Aorta (tissue), 5 donors: ENCODE measurements around the gene SRRT. TPM values are rescaled to one million over a fixed set of nuclear protein-coding genes. Genes with fewer than 3 reads are reported as not detected.
A peak's percentile ranks its signal among the peaks of the same experiment; 100 is the strongest.
"Not testable (repeated sequence)": the region's sequence is repeated elsewhere in the genome, so short reads cannot be mapped to it uniquely, and the experiment has no call there.

Experiments
- ATAC-seq: fragments of 200-7000 bp; cut with Tn5 transposase; one replicate; pipeline ENCODE4 v1.9.1; 2022; ENCODE audit warnings: moderate library complexity; ENCODE audit not compliant: low FRiP score
- DNase-seq, 2 donors: peaks; one replicate each; pipeline ENCODE4 v3.0.0-alpha.2; 2020
- H3K27ac ChIP-seq, 2 donors: one replicate each; pipeline ENCODE4 v1.5.1; 2013; ENCODE audit warnings: low read length in 2 of 2, mild to moderate bottlenecking in 2 of 2, moderate library complexity in 2 of 2, control low read depth in 1 of 2, inconsistent platforms in 1 of 2, low read depth in 1 of 2
- H3K27me3 ChIP-seq, 2 donors: one replicate each; pipeline ENCODE4 v1.6.1; 2013; ENCODE audit warnings: control low read depth in 1 of 2, low read length in 1 of 2, mild to moderate bottlenecking in 1 of 2, moderate library complexity in 1 of 2; ENCODE audit not compliant: insufficient read depth in 2 of 2, control insufficient read depth in 1 of 2
- H3K36me3 ChIP-seq, 2 donors: one replicate each; pipeline ENCODE4 v1.6.1; 2013; ENCODE audit warnings: control low read depth in 1 of 2, low read length in 1 of 2, mild to moderate bottlenecking in 1 of 2; ENCODE audit not compliant: insufficient read depth in 2 of 2, control insufficient read depth in 1 of 2
- H3K4me1 ChIP-seq, 2 donors: one replicate each; pipeline ENCODE4 v1.6.1; 2013; ENCODE audit warnings: low read length in 2 of 2, control low read depth in 1 of 2, mild to moderate bottlenecking in 1 of 2, moderate library complexity in 1 of 2; ENCODE audit not compliant: insufficient read depth in 2 of 2, control insufficient read depth in 1 of 2
- H3K4me3 ChIP-seq, 2 donors: one replicate each; pipeline ENCODE4 v1.5.1; 2013; ENCODE audit warnings: low read length in 2 of 2, control low read depth in 1 of 2, mild to moderate bottlenecking in 1 of 2
- H3K9me3 ChIP-seq: one replicate; pipeline ENCODE4 v1.6.1; 2013; ENCODE audit warnings: mild to moderate bottlenecking, low read length; ENCODE audit not compliant: control insufficient read depth
- WGBS, 2 donors: extraction: QIAGEN DNeasy Blood & Tissue Kit; methylation state at CpG; one replicate each; pipeline ENCODE4 v1.1.7; 2013; 5-methylcytosine and 5-hydroxymethylcytosine counted together
- intact Hi-C, 2 donors: fragments of 100-400 bp; cut with DNase I; formaldehyde crosslinking; loops; one replicate each; pipeline versions ENCODE4 v1.14.2 to v1.15.0; 2022
- polyA plus RNA-seq, 2 donors: library from polyadenylated mRNA; stranded (reverse); fragments of 200-250 nt; gene quantifications; one replicate each; pipeline ENCODE4 v1.2.3, GENCODE V29; 2013
- total RNA-seq, 2 donors: library from RNA; stranded (reverse); fragmentation: NEBNext Ultra II Directional; extraction: Animal tissue kit (Norgen Biotek cat#: 25700); gene quantifications; one replicate each; pipeline ENCODE4 v1.2.1, GENCODE V29; 2021
- donor health status: healthy with polysubstance abuse.
- donor health status: Bipolar disorder and iron deficiency.
- donor health status: DM: no; HTN: no; CAD: no.
- donor health status: DM: no; HTN: no; CAD: no.
- donor health status: DM: yes; HTN: yes; CAD: no.

SRRT gene
- total and polyA plus RNA-seq, 4 donors = 22.2 to 151 (median 107) TPM

DNA sequence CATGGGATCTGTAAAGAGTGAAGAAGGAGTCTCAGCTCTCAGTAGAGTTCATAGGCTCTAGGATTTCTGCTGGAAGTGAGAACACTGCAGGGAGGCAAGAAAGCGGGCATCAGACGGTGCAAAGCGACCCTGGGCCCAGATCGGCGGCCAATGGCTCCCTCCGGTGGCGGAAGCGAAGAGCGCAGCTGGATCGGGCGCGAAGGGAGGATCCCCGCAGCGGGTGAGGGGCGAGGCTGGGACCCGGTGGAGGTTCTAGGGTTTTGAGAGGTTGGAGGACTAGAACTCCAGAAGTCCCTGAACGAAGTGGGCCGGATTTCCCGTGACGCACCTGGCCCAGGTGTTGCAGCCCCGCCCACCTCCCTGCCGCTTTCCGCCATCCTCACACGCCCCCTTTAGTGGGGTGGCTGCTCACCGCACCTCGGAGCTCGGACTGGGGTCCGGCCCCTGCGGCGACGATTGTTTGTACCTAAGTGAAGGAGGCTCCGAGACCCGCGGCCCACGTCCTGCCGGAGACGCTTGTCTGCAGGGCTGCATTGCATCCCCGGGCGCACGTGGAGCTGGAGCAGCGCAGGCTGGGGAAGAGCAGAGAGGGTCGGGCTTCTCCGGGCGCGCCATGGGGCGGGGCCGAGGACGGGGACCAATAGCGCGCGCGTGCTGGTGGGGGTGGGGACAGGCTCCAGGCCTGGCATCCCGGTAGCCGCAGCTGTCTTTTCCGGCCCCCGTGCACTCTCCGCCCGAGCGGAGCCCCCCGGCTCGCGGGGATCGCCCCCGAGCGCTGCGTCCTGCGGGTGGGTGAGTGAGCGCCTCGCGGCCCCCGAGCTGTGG, 22.6 kb upstream of the SRRT start, which contains the start of gene SLC12A9:
Gene SLC12A9 (plus strand): TSS at position 666 of the 825 bp plus-strand sequence. CDS start 1,485 bp downstream, outside the sequence.
- Histone ChIP-seq H3K36me3 (no peaks in the 10 kb centered on the region), H3K9me3 (no peaks in the 10 kb centered on the region), H3K4me1 (no peaks in the 10 kb centered on the region), H3K27me3 (no peaks in the 10 kb centered on the region), H3K4me3 (peak within 1 kb of the TSS; percentile 34 to 65), H3K27ac (peak within 1 kb of the TSS in 1 of 2 donors; percentile 9)
- intact Hi-C loops = loop anchor here (1.0 to 10.0 kb wide), 4 partner anchors 53 to 377 kb away; partner anchors contain the start of gene TSC22D4 (in 1 of the 2)
- DNase-seq = peak; percentile 96 to 97
- 0% methylated on average over 64 to 71 of the region's 71 CpGs for WGBS, 2 donors
- peak; percentile 99 for ATAC-seq

DNA sequence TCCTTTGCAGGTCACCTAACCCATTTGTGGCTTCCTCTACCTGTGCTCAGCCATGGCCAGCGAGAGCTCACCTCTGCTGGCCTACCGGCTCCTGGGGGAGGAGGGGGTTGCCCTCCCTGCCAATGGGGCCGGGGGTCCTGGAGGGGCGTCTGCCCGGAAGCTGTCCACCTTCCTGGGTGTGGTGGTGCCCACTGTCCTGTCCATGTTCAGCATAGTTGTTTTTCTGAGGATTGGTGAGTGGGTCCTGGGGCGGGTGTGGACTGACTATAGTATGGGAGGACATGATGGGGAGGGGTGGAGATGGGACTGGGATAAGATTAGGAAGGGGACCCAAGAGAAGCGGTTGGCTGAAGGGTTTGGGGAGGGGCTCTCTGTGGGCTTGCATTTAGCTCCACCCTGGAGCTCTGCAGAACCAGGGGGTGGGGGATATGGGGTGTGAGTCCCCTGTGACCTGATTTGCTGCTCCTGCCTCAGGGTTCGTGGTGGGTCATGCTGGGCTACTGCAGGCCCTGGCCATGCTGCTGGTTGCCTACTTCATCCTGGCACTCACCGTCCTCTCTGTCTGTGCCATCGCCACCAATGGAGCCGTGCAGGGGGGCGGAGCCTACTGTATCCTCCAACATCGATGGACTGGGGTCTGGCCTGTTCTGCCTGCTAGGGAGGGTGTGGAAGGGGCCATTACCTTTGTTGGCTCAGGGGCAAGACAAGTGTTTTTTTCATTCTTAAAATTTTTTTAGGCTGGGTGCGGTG, 20.6 kb upstream of the SRRT start:
- Histone ChIP-seq H3K4me3 (no peak overlapping the region), H3K4me1 (no peaks in the 10 kb centered on the region), H3K27ac (no peak overlapping the region), H3K27me3 (no peaks in the 10 kb centered on the region), H3K9me3 (no peaks in the 10 kb centered on the region), H3K36me3 (no peaks in the 10 kb centered on the region)
- ATAC-seq = no peak
- DNase-seq = no peak
- intact Hi-C loops = loop anchor here in 1 of 2 donors (10.0 kb wide), 1 partner anchor 380 kb away; the partner anchor contains the start of gene TSC22D4
- 90 to 91% methylated on average over 14 of the region's 14 CpGs for WGBS, 2 donors

DNA sequence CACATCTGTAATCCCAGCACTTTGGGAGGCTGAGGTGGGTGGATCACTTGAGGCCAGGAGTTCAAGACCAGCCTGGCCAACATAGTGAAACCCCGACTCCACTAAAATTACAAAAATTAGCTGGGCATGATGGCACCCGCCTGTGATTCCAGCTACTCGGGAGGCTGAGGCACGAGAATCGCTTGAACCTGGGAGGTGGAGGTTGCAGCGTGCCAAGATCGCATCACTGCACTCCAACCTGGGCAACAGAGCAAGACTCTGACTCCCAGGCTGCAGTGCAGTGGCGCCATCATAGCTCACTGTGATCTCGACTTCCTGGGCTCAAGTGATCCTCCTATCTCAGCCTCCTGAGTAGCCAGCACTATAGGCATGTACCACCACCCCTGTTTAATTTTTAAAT, 20.0 kb upstream of the SRRT start:
- not testable (repeated sequence) for DNase-seq, H3K27ac ChIP-seq, H3K27me3 ChIP-seq, ATAC-seq, H3K9me3 ChIP-seq, H3K4me1 ChIP-seq, H3K36me3 ChIP-seq, H3K4me3 ChIP-seq
- intact Hi-C loops = loop anchor here in 1 of 2 donors (10.0 kb wide), 1 partner anchor 380 kb away; the partner anchor contains the start of gene TSC22D4
- WGBS, 2 donors = 94 to 96% methylated on average over 9 of the region's 9 CpGs

DNA sequence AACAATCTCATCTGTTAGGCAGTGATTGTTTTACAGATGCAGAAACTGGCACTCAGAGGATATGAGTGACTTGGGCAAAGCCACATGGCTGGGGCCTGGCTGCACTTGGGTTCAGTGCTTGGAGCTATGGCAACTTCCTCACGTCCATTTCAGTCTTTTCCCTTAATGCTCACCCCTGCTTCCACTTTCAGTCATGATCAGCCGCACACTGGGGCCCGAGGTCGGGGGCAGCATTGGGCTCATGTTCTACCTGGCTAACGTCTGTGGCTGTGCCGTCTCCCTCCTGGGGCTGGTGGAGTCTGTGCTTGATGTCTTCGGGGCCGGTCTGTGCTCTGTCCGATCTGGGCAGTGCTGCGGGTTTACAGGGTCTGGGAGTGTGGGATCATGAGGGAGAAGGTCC, 19.4 kb upstream of the SRRT start:
- H3K4me1 ChIP-seq = no peaks in the 10 kb centered on the region
- no peak overlapping the region for H3K4me3 ChIP-seq
- no peaks in the 10 kb centered on the region for H3K27me3 ChIP-seq
- intact Hi-C loops = loop anchor here in 1 of 2 donors (10.0 kb wide), 1 partner anchor 381 kb away; the partner anchor contains the start of gene TSC22D4
- ATAC-seq (no peak), DNase-seq (no peak)
- H3K36me3 ChIP-seq = no peaks in the 10 kb centered on the region
- no peak overlapping the region for H3K27ac ChIP-seq
- no peaks in the 10 kb centered on the region for H3K9me3 ChIP-seq
- WGBS, 2 donors = 87% methylated on average over 10 of the region's 10 CpGs

DNA sequence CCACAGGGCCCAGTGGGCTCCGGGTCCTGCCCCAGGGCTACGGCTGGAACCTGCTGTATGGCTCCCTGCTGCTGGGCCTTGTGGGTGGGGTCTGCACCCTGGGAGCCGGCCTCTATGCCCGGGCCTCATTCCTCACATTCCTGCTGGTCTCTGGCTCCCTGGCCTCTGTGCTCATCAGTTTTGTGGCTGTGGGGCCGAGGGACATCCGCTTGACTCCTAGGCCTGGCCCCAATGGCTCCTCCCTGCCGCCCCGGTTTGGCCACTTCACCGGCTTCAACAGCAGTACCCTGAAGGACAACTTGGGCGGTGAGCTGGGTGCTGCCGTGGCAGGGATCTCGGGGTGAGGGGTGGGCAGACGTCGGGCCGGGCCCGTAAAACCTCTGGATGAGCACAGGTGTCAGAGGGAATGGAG, 18.0 kb upstream of the SRRT start:
- no peaks in the 10 kb centered on the region for H3K4me1 ChIP-seq
- ATAC-seq (no peak), DNase-seq (no peak)
- H3K36me3 ChIP-seq = no peaks in the 10 kb centered on the region
- no peaks in the 10 kb centered on the region for H3K27me3 ChIP-seq
- intact Hi-C loops = loop anchor here in 1 of 2 donors (10.0 kb wide), 1 partner anchor 382 kb away; the partner anchor contains the start of gene TSC22D4
- 88 to 91% methylated on average over 16 of the region's 16 CpGs for WGBS, 2 donors
- H3K4me3 ChIP-seq = no peak overlapping the region
- H3K27ac ChIP-seq = no peak overlapping the region
- no peaks in the 10 kb centered on the region for H3K9me3 ChIP-seq

DNA sequence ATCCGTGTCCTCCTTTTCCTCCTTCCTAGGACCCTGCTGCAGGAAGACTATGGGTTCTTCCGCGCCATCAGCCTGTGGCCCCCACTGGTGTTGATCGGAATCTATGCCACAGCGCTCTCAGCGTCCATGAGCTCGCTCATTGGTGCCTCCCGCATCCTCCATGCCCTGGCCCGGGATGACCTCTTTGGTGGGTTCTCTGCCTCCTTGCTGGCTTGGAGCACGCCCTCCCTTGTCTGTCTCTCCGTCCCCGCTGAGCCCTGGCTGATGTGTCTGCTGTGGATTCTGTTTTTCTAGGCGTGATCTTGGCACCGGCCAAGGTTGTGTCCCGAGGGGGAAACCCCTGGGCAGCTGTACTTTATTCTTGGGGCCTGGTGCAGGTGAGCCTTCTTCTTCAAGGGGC, 15.0 kb upstream of the SRRT start:
- no peak overlapping the region for H3K4me3 ChIP-seq
- DNase-seq = no peak
- no peak for ATAC-seq
- no peaks in the 10 kb centered on the region for H3K36me3 ChIP-seq
- no peaks in the 10 kb centered on the region for H3K9me3 ChIP-seq
- WGBS, 2 donors = 80 to 82% methylated on average over 15 of the region's 15 CpGs
- H3K27me3 ChIP-seq = no peaks in the 10 kb centered on the region
- intact Hi-C loops = loop anchor here in 1 of 2 donors (10.0 kb wide), 1 partner anchor 385 kb away; the partner anchor contains the start of gene TSC22D4
- no peaks in the 10 kb centered on the region for H3K4me1 ChIP-seq
- no peak overlapping the region for H3K27ac ChIP-seq

DNA sequence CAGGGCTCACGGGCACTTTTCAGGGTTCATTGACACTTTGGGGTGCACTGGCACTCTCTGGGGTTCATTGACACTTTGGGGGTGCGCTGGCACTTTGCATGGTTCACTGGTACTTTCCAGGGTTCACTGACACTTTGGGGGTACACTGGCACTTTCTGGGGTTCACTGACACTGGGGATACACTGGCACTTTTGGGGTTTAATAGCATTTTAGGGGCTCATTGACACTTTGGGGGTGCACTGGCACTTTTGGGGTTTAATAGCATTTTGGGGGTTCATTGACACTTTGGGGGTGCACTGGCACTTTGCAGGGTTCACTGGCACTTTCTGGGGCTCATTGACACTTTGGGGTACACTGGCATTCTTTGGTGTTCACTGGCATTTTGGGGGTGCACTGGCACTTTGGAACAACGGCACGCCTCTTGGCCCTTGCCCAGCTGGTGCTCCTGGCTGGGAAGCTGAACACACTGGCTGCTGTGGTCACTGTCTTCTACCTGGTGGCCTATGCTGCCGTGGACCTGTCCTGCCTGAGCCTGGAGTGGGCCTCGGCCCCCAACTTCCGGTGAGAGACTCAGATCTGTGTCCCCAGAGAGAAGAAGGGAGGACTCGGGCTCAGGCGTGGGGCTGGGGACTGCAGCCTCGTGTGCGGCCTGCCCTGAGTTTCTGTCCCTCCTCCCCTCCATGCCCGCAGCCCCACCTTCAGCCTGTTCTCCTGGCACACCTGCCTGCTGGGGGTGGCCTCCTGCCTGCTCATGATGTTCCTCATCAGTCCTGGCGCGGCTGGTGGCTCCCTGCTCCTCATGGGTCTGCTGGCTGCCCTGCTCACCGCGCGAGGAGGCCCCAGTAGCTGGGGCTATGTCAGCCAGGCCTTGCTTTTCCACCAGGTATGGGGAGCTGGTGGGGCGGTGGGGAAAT, 13.9 kb upstream of the SRRT start:
- DNase-seq (no peak), ATAC-seq (no peak)
- WGBS, 2 donors = 92% methylated on average over 18 of the region's 18 CpGs
- Histone ChIP-seq H3K4me3 (no peak overlapping the region), H3K36me3 (no peaks in the 10 kb centered on the region), H3K27ac (no peak overlapping the region), H3K4me1 (no peaks in the 10 kb centered on the region), H3K9me3 (no peaks in the 10 kb centered on the region), H3K27me3 (no peaks in the 10 kb centered on the region)
- intact Hi-C loops = no loop called here

DNA sequence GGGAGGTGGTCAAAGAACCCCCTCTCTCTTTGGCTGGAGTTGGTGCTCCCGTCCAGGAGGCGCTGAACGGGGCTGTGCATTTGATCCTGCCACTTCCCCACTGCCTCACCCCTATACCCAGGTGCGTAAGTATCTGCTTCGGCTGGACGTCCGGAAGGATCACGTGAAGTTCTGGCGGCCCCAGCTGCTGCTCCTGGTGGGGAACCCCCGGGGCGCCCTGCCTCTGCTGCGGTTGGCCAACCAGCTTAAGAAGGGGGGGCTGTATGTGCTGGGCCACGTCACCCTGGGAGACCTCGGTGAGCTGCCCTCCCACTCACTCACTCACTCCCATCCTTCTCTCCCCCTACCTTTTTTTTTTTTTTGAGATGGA, 13.3 kb upstream of the SRRT start:
- intact Hi-C loops = no loop called here
- no peak for ATAC-seq
- H3K36me3 ChIP-seq = no peaks in the 10 kb centered on the region

More for the DNA sequence above, 13.3 kb upstream of the SRRT start:
- no peak for DNase-seq
- WGBS, 2 donors = 95% methylated on average over 14 of the region's 14 CpGs
- Histone ChIP-seq H3K27me3 (no peaks in the 10 kb centered on the region), H3K4me1 (no peaks in the 10 kb centered on the region), H3K9me3 (no peaks in the 10 kb centered on the region), H3K27ac (no peak overlapping the region), H3K4me3 (no peak overlapping the region)
